Stimulated activated CD8-positive, alpha-beta memory T cell treated with anti-CD3 and anti-CD28 coated beads, Interleukin-7, amount 100 ng/mL, for 48 hours (primary cell): ENCODE measurements around the gene BRAT1.

ENCODE experiments used
- DNase-seq, 2 donors: peaks; one replicate each; pipeline ENCODE4 v3.0.0-alpha.2; 2020; ENCODE audit warnings: low read depth in 1 of 2; ENCODE audit errors: extremely low read depth in 1 of 2

The BRAT1 gene

GRCh38 chr7:2525658-2526630 is 29.4 kb downstream of the BRAT1 start:
- no peak for DNase-seq

- no peak for DNase-seq
Measured at GRCh38 chr7:2524808-2525657, 30.3 kb downstream of the BRAT1 start.

- DNase-seq = no peak
Measured at GRCh38 chr7:2523941-2524807, 31.1 kb downstream of the BRAT1 start.

- DNase-seq = no peak
Measured at GRCh38 chr7:2523461-2523936, 31.8 kb downstream of the BRAT1 start.

GRCh38 chr7:2522780-2523433 is 32.4 kb downstream of the BRAT1 start:
- DNase-seq = no peak

GRCh38 chr7:2521952-2522591 is 33.3 kb downstream of the BRAT1 start:
- DNase-seq = peak; percentile 65 to 81

- DNase-seq = no peak
Measured at GRCh38 chr7:2521341-2521745, 34.0 kb downstream of the BRAT1 start.

- DNase-seq = no peak
Measured at GRCh38 chr7:2520761-2521290, 34.5 kb downstream of the BRAT1 start.

GRCh38 chr7:2520131-2520760 is 35.1 kb downstream of the BRAT1 start:
- no peak for DNase-seq

GRCh38 chr7:2519119-2519930 is 36.0 kb downstream of the BRAT1 start, which contains the start of gene LFNG:
TSS of gene LFNG (plus strand) at chr7:2519774. CDS start at chr7:2519862, 88 bp downstream.
- peak; percentile 69 to 80 for DNase-seq

GRCh38 chr7:2518737-2519118 is 36.6 kb downstream of the BRAT1 start:
- DNase-seq = no peak

- DNase-seq = no peak
Measured at GRCh38 chr7:2517678-2518507, 37.4 kb downstream of the BRAT1 start.

- DNase-seq = no peak
Measured at GRCh38 chr7:2517026-2517425, 38.3 kb downstream of the BRAT1 start.

- no peak for DNase-seq
Measured at GRCh38 chr7:2516194-2516555, 39.1 kb downstream of the BRAT1 start.

- DNase-seq = no peak
Measured at GRCh38 chr7:2515424-2516193, 39.7 kb downstream of the BRAT1 start.
